Fibroblast of lung (primary cell): ENCODE results near the gene ARHGAP42.

Source experiments
- EZH2 ChIP-seq: IDR thresholded peaks from 2 replicates; pipeline ENCODE4 v1.5.1; 2012; ENCODE audit warnings: low read length, control low read depth, mild to moderate bottlenecking; ENCODE audit errors: missing control alignments
- TF ChIP-seq, protein P1 (sequence below), 2 donors: IDR thresholded peaks in 1 of 2; conservative IDR thresholded peaks in 1 of 2; 1 replicate in 1 of 2; 2 replicates in 1 of 2; pipeline ENCODE4 v1.5.1; 2011 to 2012; ENCODE audit warnings: low read length in 2 of 2, control low read depth in 1 of 2, inconsistent platforms in 1 of 2, low read depth in 1 of 2, mild to moderate bottlenecking in 1 of 2

DNA sequence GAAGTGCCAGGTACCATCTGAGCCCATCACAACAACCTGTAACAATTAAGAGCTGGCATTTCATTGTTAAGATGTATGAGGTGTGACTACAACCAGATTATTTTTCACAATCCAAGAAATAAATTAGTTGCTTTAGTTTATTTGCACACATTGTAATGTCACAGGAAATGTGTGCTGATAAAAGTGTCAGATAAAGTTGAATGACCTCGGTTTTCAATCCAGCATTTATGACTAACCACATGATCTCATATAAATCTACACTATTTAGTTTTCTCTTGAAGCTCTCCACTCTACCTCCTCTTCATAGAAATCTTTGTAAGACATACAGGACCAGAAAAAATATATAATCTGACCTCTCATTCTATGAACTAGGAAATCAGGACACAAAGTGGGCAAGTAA is 276.3 kb downstream of the ARHGAP42 start:
- TF ChIP-seq, protein P1, sequence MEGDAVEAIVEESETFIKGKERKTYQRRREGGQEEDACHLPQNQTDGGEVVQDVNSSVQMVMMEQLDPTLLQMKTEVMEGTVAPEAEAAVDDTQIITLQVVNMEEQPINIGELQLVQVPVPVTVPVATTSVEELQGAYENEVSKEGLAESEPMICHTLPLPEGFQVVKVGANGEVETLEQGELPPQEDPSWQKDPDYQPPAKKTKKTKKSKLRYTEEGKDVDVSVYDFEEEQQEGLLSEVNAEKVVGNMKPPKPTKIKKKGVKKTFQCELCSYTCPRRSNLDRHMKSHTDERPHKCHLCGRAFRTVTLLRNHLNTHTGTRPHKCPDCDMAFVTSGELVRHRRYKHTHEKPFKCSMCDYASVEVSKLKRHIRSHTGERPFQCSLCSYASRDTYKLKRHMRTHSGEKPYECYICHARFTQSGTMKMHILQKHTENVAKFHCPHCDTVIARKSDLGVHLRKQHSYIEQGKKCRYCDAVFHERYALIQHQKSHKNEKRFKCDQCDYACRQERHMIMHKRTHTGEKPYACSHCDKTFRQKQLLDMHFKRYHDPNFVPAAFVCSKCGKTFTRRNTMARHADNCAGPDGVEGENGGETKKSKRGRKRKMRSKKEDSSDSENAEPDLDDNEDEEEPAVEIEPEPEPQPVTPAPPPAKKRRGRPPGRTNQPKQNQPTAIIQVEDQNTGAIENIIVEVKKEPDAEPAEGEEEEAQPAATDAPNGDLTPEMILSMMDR (conservative IDR thresholded peaks at IDR 0.05 in 1 of 2, IDR thresholded peaks at IDR 0.05 in 1 of 2; ENCODE audit: low read depth in 1 of 2, low read length in 2 of 2): no peak
- TF ChIP-seq EZH2: no peak
